OCI-LY3 (cell line): ENCODE measurements around the gene RNU1-1.
"Not testable (repeated sequence)": the region's sequence is repeated elsewhere in the genome, so short reads cannot be mapped to it uniquely, and the experiment has no call there.

Source experiments
- H2AFZ ChIP-seq: fragments of 200-600, 300-600 bp; shearing (Covaris generic); 2 replicates; pipeline ENCODE4 v1.6.0; 2014; ENCODE audit warnings: antibody characterized with exemption, low read depth, low read length
- H3K27ac ChIP-seq: fragments of 200-600, 300-600 bp; sonication (generic); 2 replicates; pipeline ENCODE4 v1.5.1; 2014; ENCODE audit warnings: mild to moderate bottlenecking, low read length, moderate library complexity, mixed read lengths
- H3K27me3 ChIP-seq: fragments of 200-600, 300-600 bp; sonication (generic); 2 replicates; pipeline ENCODE4 v1.6.1; 2014; ENCODE audit warnings: low read depth, low read length, mixed read lengths
- H3K36me3 ChIP-seq: fragments of 200-600, 300-600 bp; sonication (generic); replicated peaks from 2 replicates; pipeline ENCODE3; 2014; ENCODE audit warnings: low read depth, low read length, mixed read lengths
- H3K4me1 ChIP-seq: fragments of 300-600, 200-600 bp; sonication (generic); 2 replicates; pipeline ENCODE4 v1.6.1; 2014; ENCODE audit warnings: low read length, mixed read lengths
- H3K4me2 ChIP-seq: fragments of 200-600, 300-600 bp; sonication (generic); 2 replicates; pipeline ENCODE4 v1.6.1; 2014; ENCODE audit warnings: low read length, mixed read lengths
- H3K4me3 ChIP-seq: fragments of 300-600, 200-600 bp; sonication (generic); 2 replicates; pipeline ENCODE4 v1.5.1; 2014; ENCODE audit warnings: antibody characterized with exemption, mild to moderate bottlenecking, low read length, moderate library complexity
- H3K79me2 ChIP-seq: fragments of 300-600, 200-600 bp; shearing (Covaris generic); 2 replicates; pipeline ENCODE4 v1.6.1; 2014; ENCODE audit warnings: mild to moderate bottlenecking, low read length, mixed read lengths
- H3K9ac ChIP-seq: fragments of 300-600, 200-600 bp; shearing (Covaris generic); 2 replicates; pipeline ENCODE4 v1.6.0; 2014; ENCODE audit warnings: mild to moderate bottlenecking, low read length, moderate library complexity
- H3K9me3 ChIP-seq: fragments of 200-600, 300-600 bp; shearing (Covaris generic); 2 replicates; pipeline ENCODE4 v1.6.1; 2014; ENCODE audit warnings: low read length, mixed read lengths; ENCODE audit not compliant: insufficient read depth
- H4K20me1 ChIP-seq: fragments of 200-600, 300-600 bp; sonication (generic); 2 replicates; pipeline ENCODE4 v1.6.1; 2016; ENCODE audit warnings: low read length, mixed read lengths; ENCODE audit not compliant: insufficient read depth
- EZH2phosphoT487 ChIP-seq: fragments of 200-600 bp; shearing (Covaris generic); IDR thresholded peaks from 2 replicates; pipeline ENCODE4 v1.6.1; 2018; ENCODE audit warnings: antibody characterized with exemption, mixed run types, low read depth
- TF ChIP-seq, protein P1 (sequence below): fragments of 200-600, 300-600 bp; sonication (generic); IDR thresholded peaks from 2 replicates; pipeline ENCODE4 v1.5.1; 2014; ENCODE audit warnings: antibody characterized with exemption, low read length, low read depth

The RNU1-1 gene

DNA sequence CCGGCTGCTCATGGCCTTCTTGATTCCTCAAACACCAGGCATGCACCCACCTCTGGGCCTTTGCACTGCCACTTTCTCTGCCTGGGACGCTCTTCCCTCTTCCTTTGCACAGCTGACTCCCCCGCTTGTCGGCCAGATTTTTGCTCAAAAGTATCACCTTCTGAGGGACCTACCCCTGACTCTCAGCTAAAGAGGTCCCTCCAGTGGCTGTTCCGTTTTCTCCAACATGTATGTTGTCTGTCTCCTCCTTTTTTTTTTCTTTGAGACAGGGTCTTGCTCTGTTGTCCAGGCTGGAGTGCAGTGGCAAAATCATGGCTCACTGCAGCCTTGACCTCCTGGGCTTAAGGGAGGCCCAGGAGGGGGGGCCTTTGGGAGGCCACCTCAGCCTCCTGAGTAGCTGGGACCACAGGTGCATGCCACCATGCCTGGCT lies 16.6 kb downstream of the RNU1-1 start:
- H3K36me3 ChIP-seq, H3K79me2 ChIP-seq, H3K27ac ChIP-seq, H3K4me2 ChIP-seq, H3K27me3 ChIP-seq, H3K9me3 ChIP-seq, H3K9ac ChIP-seq, H3K4me3 ChIP-seq, H4K20me1 ChIP-seq, H3K4me1 ChIP-seq, H2AFZ ChIP-seq: not testable (repeated sequence)
- TF ChIP-seq, protein P1, sequence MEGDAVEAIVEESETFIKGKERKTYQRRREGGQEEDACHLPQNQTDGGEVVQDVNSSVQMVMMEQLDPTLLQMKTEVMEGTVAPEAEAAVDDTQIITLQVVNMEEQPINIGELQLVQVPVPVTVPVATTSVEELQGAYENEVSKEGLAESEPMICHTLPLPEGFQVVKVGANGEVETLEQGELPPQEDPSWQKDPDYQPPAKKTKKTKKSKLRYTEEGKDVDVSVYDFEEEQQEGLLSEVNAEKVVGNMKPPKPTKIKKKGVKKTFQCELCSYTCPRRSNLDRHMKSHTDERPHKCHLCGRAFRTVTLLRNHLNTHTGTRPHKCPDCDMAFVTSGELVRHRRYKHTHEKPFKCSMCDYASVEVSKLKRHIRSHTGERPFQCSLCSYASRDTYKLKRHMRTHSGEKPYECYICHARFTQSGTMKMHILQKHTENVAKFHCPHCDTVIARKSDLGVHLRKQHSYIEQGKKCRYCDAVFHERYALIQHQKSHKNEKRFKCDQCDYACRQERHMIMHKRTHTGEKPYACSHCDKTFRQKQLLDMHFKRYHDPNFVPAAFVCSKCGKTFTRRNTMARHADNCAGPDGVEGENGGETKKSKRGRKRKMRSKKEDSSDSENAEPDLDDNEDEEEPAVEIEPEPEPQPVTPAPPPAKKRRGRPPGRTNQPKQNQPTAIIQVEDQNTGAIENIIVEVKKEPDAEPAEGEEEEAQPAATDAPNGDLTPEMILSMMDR: 0 out of 2 replicates have a peak, but pooled peaks have one; percentile 23

DNA sequence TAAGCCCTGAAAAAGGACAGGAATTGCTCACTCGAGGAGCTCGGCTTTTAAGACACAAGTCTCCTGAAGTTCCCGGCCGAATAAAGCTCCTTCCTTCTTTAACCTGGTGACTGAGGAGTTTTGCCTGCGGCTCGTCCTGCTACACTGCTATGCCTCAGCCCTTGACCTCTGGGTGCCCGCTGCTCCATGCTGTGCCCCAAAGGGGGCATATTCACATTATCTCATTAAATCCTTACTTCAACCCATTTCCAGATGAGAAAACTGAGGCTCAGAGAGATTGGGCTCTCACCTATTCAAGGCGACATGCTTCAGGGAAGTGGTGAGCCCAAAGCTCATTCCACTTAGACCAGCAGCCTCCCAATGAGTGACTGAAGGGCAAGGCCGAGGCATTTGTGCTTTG lies 20.4 kb downstream of the RNU1-1 start:
- H2AFZ ChIP-seq, H3K27ac ChIP-seq, H3K4me2 ChIP-seq, H3K9ac ChIP-seq, H3K4me3 ChIP-seq, H3K27me3 ChIP-seq, H3K79me2 ChIP-seq, H4K20me1 ChIP-seq, H3K36me3 ChIP-seq, H3K4me1 ChIP-seq, H3K9me3 ChIP-seq: not testable (repeated sequence)

DNA sequence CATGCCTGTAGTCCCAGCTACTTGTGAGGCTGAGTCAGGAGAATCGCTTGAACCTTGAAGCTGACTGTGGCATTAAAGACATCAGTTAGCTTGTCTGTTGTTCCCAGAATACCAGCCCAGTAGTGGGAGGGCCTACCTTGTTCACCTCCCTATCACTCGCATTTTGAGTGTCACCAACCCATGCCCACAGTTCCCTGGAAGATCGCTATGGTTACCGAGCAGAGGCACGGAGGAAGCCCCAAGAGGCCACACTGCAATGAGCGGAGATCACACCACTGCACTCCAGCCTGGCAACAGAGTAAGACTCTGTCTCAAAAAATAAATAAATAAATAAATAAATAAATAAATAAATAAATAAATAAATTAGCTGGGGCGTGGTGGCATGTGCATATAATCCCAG lies 21.1 kb downstream of the RNU1-1 start:
- not testable (repeated sequence) for H3K4me2 ChIP-seq, H3K4me3 ChIP-seq, H3K79me2 ChIP-seq, H3K36me3 ChIP-seq, H3K9me3 ChIP-seq, H3K27ac ChIP-seq, H3K4me1 ChIP-seq, H4K20me1 ChIP-seq, H2AFZ ChIP-seq, H3K27me3 ChIP-seq, H3K9ac ChIP-seq

DNA sequence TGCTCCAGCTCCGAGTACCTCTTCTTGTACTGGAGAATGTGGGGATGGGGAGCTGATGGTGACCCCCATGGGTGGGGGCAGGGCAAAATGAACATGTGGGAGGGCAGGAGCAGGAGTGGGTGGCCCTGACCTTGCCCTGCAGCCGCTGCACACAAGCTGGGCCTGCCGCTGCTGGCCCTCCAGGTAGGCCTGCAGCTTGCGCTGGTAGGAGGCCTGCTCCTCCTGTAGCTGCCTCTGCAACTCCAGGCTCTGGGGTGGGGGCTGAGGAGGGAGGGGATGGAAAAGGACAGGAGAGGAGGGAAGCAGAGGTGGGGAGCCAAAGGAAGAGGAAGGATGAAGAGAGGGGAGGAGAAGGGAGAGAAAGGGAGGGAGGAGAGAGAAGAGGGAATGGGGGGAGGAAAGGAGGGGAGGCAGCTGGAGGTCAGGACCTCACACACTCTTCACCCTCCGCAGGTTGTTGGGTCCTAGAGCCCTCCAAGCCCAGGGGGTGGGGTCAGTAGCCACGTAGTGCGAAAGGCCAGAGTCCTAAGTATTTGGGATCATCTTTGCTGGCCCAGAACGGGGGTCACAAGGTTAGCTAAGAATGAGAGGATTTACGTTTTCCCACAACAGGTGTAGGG lies 22.9 kb downstream of the RNU1-1 start:
- no peak overlapping the region for H3K27ac ChIP-seq
- no peak overlapping the region for H3K4me3 ChIP-seq
- H3K27me3 ChIP-seq: no peaks in the 10 kb centered on the region
- H3K36me3 ChIP-seq: no peaks in the 10 kb centered on the region
- H4K20me1 ChIP-seq: no peaks in the 10 kb centered on the region
- no peak overlapping the region for H3K4me2 ChIP-seq
- no peak overlapping the region for H3K9ac ChIP-seq
- no peaks in the 10 kb centered on the region for H3K4me1 ChIP-seq
- TF ChIP-seq EZH2phosphoT487: no peak
- TF ChIP-seq, protein P1: no peak
- H3K9me3 ChIP-seq: no peaks in the 10 kb centered on the region
- H2AFZ ChIP-seq: no peak overlapping the region
- H3K79me2 ChIP-seq: no peaks in the 10 kb centered on the region

DNA sequence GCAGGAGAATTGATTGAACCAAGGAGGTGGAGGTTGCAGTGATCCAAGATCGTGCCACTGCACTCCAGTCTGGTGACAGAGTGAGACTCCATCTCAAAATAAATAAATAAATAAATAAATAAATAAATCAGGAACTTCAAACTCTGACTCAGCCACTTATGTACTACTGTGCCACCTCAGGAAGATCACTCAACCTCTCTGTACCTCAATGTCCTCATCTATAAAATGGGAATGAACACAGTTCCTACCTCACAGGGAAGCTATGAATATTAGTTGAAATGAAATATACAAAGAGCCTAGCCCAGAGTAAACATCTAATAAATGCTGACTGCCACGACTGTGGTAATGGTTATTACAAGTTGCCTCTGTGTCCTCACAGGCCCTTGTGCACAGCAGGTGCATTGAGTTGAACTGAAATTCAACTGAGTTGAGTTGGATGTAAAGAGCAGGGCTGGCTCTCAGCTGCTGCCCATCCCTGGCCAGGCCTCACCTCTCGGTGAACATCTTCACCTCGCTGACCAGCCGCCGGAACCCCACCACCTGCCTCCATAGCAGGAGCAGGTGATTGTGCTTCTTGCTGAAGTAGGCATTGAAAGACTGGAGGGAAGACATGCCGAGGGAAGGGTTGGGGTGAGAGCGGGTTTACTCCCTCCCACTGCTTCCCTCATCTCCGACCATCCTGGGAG lies 24.7 kb downstream of the RNU1-1 start:
- not testable (repeated sequence) for H3K9ac ChIP-seq, H3K9me3 ChIP-seq

DNA sequence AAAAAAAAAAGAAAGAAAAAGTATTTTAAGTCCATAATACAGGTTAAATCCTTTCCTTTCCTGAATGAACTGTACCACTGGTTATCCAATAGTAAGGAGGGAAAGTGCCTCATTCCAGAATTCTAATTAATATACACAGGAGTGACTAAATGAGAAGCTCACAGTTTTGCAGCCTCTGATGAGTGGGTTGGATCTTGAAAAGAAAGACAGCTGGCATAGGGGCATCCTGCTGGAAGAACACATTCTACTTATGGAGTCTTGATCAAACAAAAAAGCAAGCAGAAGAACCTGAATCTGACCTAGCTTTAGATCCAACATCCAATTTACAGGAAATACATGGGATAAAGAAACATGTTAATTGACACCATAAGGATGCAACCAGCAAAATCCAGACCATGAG lies 27.1 kb downstream of the RNU1-1 start:
- not testable (repeated sequence) for H3K27ac ChIP-seq

More for the DNA sequence above, 24.7 kb downstream of the RNU1-1 start:
- not testable (repeated sequence) for H3K4me1 ChIP-seq, H2AFZ ChIP-seq, H3K4me3 ChIP-seq, H3K36me3 ChIP-seq, H3K27me3 ChIP-seq, H3K4me2 ChIP-seq, H4K20me1 ChIP-seq, H3K79me2 ChIP-seq, H3K27ac ChIP-seq

DNA sequence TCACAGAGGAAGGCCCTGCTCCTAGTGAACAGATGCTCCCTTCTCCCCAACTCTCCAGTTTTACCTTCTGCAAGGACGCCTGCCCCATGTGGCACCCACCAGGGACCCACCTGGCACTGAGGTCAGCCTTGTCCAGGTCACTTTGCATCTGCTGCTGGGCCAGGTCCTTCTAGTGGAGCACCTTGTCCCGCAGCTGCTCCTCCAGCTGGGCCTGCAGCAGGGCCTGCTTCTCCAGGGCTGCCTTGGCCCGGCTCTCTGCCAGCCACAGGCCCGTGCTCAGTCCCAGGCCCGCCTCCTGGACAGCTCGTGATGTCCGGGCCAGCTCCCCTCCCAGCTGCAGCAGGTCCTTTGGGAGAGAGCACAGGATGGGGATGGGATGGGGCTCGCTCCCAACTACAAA lies 27.8 kb downstream of the RNU1-1 start:
- H3K4me2 ChIP-seq, H2AFZ ChIP-seq, H3K9ac ChIP-seq, H3K9me3 ChIP-seq, H3K27me3 ChIP-seq, H3K79me2 ChIP-seq, H3K4me3 ChIP-seq, H3K4me1 ChIP-seq, H3K27ac ChIP-seq, H4K20me1 ChIP-seq, H3K36me3 ChIP-seq: not testable (repeated sequence)

More for the DNA sequence above, 27.1 kb downstream of the RNU1-1 start:
- H4K20me1 ChIP-seq, H3K4me2 ChIP-seq, H3K79me2 ChIP-seq, H3K9ac ChIP-seq, H3K9me3 ChIP-seq, H2AFZ ChIP-seq, H3K4me1 ChIP-seq, H3K27me3 ChIP-seq, H3K4me3 ChIP-seq, H3K36me3 ChIP-seq: not testable (repeated sequence)
